GM21390 (cell line): ENCODE data around the gene COPS8.

ENCODE experiments used
- ATAC-seq: cut with Tn5 transposase; IDR thresholded peaks from one replicate; pipeline ENCODE4 v1.9.1; 2021; ENCODE audit not compliant: unreplicated experiment

COPS8 gene

DNA sequence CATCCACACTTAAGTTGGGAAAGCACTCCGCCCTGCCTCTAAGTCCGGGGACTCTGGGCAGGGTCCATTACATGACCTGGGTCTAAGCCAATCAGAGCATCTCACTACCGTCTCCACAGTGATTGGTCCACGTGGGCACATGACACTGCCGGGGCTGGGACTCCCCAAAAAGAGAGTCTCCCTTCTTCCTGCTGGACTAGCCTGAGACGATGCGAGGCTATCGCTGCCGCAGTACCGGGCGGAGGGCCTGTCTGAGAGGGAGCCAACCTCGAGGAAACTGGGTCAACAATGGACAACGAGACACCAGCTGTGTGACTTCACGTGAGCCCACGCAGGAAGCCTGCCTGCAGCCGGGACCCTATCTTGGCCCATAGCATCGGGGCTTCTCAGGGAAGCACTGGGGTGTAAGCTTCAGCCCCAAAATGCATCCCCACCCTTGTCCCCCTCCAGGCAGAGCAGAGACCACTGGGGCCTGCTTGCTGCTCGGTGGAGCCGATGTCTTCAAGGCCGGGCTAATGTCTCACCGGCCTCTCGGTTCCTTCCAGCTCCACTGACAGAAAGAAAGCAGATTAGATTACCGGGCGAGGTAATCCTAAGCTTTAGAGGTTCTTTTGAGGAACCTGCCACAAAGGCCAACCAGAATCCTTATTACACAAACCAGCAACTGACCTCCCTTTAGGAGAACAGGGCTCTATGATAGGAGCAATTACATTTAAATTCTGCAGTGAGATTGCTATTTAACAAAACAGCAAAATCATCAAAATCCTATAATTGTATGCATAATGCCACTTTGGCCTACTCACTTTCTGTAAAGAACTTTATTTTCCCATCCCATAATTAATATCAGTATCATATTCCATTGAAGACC, 21.3 kb upstream of the COPS8 start:
- ATAC-seq: no peak

DNA sequence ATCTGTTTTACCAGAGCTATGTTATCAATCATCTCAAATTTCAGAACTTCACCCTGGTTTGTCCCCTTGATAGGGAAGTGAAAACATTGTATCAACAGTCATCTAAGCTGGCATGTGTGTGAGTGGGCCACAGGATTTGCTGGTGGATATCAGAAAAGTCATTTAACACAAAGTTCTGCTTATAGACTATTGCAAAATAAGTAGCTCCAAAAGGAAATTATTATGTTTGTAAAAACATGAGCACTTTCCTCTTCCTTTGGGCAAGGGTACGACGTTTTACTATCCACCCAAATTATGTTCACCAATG, 20.7 kb upstream of the COPS8 start:
- ATAC-seq: no peak

DNA sequence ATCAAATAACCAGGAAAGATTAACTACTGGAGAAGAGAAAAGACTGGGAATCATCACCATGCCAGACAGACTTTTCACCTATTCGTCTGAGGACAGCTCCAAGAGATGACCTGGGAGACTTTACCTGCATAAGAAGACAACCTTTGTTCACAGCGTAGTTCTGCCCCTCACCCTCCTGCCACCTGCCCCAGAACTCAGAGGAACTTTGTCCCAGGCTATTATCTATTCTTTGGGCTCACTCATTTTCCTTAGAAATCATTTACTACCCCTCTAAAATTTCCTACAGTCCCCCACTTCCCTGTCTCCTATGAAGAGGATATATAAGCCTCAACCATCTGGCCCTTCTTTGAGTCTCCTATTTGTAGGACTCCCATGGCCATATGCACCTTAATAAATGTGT, 19.3 kb upstream of the COPS8 start:
- ATAC-seq: no peak

- ATAC-seq: no peak
Observed at GRCh38 chr2:237068005-237068576, 17.6 kb upstream of the COPS8 start.

GRCh38 chr2:237072067-237072931, 13.4 kb upstream of the COPS8 start:
- ATAC-seq: peak; percentile 53

DNA sequence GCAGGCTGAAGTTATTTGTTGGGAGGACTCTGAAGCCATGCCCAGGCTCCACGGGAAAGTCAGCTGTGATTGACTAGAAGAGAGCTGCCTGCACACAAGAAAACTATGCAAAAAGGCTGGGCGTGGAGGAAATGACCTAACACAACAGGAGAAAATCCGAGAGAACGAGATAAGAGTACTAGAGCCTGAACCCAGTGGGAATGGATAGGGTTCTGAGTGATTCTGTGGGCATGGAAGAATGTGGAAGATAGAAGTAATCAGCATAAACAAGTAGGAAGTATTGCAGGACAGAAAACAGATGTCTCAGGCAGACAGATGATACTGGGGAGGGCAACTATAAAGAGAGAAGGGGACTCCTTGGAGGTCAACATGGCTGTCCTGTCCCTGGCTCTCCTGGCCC, 12.1 kb upstream of the COPS8 start:
- ATAC-seq: no peak

DNA sequence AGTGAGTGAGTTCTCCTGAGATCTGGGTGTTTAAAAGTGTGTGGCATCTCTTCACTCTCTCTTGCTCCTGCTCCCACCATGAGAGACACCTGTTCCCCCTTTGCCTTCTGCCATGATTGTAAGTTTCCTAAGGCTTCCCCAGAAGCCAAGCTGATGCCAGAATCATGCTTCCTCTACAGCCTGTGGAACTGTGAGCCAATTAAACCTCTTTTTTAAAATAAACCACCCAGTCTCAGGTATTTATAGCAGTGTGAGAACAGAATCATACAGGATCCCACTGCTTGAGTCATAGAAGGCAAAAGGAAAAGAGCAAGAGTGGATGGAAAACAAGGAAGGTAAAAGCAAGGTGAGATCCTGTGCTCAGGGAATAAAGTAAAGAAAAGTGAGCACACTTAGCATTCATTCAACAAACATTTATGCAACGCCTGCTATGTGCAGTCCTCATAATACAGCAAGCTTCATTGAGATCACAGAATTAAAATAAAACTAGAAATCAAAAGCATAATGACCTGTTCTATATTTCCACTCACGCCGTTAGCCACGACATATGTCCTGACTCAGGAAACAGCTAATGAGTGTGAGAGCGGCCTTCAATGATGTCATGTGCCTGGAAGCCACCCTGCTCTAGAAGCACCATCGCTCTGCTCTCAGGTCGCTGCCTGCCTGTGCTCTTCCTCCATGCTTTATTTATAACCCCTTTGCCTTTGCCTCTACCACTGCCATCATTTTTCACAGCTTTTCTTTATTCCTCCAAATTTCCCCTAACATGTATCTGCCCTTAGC, 11.3 kb upstream of the COPS8 start:
- ATAC-seq: no peak

GRCh38 chr2:237075749-237076599, 9.7 kb upstream of the COPS8 start:
- no peak for ATAC-seq

- ATAC-seq: no peak
Observed at GRCh38 chr2:237081596-237081995, 4.1 kb upstream of the COPS8 start.

GRCh38 chr2:237083026-237083425, 2.7 kb upstream of the COPS8 start:
- no peak for ATAC-seq

DNA sequence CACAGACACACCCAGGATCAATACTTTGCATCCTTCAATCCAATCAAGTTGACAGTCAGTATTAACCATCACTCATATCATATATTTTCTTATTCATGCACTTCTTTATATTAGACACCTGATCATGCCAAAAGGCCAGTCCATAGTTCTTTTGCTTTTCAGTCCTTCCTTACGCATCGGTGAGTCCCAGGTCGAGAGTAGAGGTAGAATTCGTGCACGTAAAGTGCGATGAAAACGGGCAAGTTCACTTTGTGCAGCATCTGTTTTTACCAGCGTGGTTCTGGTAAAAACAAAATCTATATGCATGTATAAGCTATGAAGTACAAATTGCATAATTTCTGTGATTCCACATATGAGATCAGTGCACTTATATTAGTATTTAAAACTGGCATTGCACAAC, 1.2 kb upstream of the COPS8 start:
- no peak for ATAC-seq

DNA sequence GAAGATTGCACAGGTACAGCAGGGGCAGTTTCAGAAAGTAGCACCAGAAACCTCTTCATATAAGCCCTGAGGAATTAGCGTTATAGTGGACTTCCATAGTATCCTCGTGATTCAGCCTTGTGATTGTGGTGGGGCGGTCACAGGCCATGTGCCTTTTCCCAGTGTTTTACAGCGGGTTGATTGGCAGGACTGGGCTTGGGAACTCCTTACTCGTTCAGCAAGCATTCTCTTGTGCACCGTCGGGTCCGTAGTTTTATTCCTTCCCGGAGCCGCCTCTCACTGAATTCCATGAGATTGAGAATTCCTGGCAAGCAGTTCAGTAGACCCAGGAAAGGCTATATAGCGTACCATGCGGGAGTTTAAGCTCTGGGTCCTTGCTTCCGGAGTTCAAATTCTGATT, 5.2 kb downstream of the COPS8 start:
- no peak for ATAC-seq

DNA sequence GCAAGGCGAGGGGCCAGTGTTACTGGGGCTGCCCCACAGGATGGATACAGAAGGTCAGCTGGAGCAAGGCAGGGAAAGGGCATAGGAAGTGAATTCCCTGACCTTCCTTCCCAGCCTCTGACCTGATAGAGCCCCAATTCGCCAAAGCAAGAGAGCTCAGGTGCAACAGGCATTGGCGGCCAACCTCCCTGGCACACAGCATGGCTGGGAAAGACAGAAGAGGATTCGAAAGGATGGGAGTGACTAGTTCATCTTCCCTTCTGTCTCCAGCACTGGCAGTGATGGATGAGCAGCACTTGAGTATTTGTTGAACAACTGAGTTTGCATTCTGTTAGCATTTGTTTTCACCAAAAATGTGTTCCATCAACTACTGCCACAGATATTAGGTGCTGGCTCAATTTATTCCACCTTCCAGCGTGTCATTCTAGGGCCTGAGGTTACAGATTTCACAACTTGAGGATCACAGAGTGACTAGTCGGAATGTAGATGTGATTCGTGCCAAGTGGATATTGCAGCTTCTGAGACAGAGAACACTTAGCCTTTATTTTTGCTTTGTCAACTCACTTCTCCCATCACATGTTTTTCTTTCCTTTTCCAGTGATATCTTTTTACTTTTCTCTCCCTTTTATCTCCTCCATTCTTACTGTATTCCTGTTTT, 6.2 kb downstream of the COPS8 start:
- ATAC-seq: no peak

DNA sequence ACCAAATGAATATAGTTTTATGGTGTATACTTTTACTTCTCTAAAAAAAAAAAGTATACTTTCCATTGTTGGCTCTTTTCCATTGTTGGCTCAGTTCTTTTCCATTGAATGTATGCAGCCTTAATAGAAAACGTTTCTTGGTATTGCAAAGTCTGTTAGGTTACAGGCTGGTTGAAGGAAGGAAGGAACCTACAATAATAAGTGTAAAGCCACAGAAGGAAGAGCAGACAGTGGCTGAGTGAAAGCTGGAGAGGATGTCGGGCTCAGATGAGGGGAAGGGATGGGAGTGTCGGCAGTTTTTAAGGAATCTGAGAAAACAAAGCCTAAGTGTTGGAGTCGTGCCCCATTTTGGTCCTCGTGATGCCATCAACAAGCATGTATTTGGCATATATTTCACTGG, 6.8 kb downstream of the COPS8 start:
- ATAC-seq: no peak

DNA sequence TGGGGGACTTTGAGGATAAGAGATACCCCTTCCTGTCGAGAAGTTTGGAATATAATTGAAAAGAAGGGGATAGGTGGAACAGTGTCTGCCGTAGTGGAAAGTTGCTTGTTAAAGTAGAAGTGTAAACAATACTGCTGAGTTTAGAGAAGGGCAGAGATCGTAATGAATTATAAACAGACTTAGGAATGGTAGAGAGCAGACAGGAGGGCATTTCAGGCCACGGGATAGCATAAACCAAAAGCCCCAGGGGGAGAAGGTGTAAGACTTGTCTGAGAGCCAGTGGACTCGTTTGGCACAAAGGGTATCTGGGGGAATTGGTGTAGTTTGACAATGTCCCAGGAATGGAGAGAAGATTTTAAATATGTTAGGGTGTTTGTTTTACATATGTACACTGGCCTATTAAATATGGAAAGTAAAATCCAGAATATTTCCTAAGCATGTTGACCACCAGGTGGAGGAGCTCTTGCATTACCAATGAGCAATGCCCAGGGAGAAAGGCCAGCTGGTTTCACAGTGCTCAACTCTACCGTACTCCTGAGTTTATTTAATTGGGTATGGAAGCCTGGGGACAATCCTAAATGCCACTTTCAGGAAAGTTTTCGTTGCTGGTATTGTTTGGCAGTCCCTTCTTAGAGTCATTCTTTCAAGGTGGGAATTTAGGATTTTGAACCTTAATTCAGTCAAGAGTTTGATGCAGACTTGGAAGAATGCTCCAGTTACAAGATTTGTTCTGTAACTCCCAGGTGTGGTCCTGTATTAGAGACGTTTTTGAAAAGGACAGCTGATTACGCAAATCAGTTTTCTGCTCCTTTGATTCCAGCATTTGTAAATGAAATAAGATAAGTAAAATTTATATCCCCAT, 7.5 kb downstream of the COPS8 start:
- no peak for ATAC-seq

DNA sequence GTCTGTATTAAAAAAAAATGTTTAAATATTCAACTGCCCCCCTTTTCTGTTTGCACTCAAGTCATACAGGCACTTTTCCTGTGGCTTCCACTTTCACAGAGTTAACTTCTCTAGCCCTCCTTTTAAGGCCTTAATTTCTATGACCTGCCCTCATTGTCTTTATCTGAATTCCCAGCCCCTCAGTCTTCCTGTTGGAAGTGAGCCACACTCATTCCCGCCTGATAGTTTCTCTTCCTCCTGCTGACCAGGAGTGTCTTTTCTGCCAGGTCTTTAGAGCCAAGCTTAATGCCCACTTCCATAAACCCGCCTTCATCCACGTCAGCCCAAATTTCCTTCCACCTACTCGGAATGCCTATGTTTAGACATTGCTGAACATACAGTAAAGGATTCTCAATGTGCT, 10.5 kb downstream of the COPS8 start:
- ATAC-seq: no peak

DNA sequence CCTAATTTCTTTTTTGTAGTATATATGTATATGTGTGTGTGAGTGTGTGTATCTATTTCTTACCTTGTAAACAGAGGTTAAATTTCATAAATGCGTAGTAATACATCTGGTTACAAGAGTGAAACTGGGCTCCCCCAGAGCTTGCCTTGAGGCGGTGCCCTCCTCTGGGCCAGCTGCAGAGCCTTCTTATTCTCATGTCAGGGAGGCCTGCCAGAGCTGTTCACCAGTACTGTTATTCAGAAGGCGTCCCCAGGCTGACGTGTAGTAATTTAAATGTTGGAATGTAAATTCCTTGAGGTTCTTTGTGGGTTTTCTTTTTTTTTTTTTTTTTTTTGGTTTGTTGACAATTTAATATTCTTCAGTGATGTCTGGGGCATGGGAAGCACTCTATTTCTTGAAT, 11.2 kb downstream of the COPS8 start:
- no peak for ATAC-seq

GRCh38 chr2:237097326-237097910, 11.7 kb downstream of the COPS8 start:
- ATAC-seq: no peak
